ENCODE data around the gene MUC13.

DNA sequence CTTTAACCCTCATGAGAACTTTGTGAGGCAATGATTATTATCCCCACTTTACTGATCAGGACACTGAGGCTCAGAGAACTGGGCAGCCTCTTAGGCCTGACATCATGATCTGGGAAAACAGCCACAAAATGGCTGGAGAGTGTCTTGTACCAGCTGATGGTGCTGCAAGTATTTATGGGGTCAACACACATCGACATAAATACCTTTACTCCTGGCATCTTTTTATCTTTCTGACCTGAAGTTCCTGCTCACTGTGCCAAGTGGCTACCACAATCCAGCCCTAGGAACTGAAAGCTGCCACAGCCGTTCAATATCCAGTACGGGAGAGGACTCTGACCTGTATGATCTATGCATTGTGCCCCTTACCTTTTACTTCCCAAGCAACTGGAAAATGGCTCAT is 29.2 kb upstream of the MUC13 start:
- TF ChIP-seq POLR2AphosphoS5 (IDR thresholded peaks at IDR 0.05) = no peak
- TF ChIP-seq, protein P1, sequence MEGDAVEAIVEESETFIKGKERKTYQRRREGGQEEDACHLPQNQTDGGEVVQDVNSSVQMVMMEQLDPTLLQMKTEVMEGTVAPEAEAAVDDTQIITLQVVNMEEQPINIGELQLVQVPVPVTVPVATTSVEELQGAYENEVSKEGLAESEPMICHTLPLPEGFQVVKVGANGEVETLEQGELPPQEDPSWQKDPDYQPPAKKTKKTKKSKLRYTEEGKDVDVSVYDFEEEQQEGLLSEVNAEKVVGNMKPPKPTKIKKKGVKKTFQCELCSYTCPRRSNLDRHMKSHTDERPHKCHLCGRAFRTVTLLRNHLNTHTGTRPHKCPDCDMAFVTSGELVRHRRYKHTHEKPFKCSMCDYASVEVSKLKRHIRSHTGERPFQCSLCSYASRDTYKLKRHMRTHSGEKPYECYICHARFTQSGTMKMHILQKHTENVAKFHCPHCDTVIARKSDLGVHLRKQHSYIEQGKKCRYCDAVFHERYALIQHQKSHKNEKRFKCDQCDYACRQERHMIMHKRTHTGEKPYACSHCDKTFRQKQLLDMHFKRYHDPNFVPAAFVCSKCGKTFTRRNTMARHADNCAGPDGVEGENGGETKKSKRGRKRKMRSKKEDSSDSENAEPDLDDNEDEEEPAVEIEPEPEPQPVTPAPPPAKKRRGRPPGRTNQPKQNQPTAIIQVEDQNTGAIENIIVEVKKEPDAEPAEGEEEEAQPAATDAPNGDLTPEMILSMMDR (IDR thresholded peaks at IDR 0.05) = no peak

Data from esophagus muscularis mucosa (tissue), 3 donors.